ENCODE data around the gene EPS8L2. TPM values are rescaled to one million over a fixed set of nuclear protein-coding genes. Genes with fewer than 3 reads are reported as not detected.

The EPS8L2 gene
- total and polyA plus RNA-seq, 2 of the 13 experiments (the other 11 are each of a cell fraction or from before 2014, with no cell fraction given) = 89.3 to 416 TPM

GRCh38 chr11:704781-705645, 1.0 kb upstream of the EPS8L2 start (continued):
- TF ChIP-seq ZBTB33 (CRISPR knock-in tag; IDR thresholded peaks at IDR 0.05) (no peak; the same call in 1 of the 2 replicates), ZNF572 (CRISPR knock-in tag; IDR thresholded peaks at IDR 0.05) (peak; percentile 81), AGO2 (optimal IDR thresholded peaks at IDR 0.05; ENCODE audit: low read depth, low read length) (peak; percentile 99), FOXO1 (CRISPR knock-in tag; IDR thresholded peaks at IDR 0.05) (peak; percentile 90), ZBTB39 (CRISPR knock-in tag; IDR thresholded peaks at IDR 0.05) (no peak), YY1 (IDR thresholded peaks at IDR 0.05; ENCODE audit: insufficient read depth, insufficient replicate concordance, low read depth, low read length) (peak; percentile 78), TAF15 (IDR thresholded peaks at IDR 0.05; ENCODE audit: low read depth, low read length, poor library complexity, severe bottlenecking) (no peak), PCBP2 (optimal IDR thresholded peaks at IDR 0.05; ENCODE audit: low read depth, low read length, poor library complexity, severe bottlenecking) (no peak), EHMT2 (IDR thresholded peaks at IDR 0.05; ENCODE audit: borderline replicate concordance, low read depth, low read length) (no peak), AGO1 (IDR thresholded peaks at IDR 0.05; ENCODE audit: low read depth, low read length, poor library complexity, severe bottlenecking) (peak; percentile 95), GLMP (CRISPR knock-in tag; IDR thresholded peaks at IDR 0.05; ENCODE audit: borderline replicate concordance) (no peak), NFAT5 (CRISPR knock-in tag; IDR thresholded peaks at IDR 0.05) (peak; percentile 39; the same call in 1 of the 2 replicates), ZNF329 (CRISPR knock-in tag; IDR thresholded peaks at IDR 0.05; ENCODE audit: low read depth) (peak; percentile 63; the same call in 1 of the 2 replicates)

Data from HepG2 (cell line).